OCI-LY1 (cell line): ENCODE results near the gene MAML1.

ENCODE experiments used
- CTCF ChIP-seq: fragments of 200-600 bp; sonication (generic), shearing (Covaris generic); IDR thresholded peaks from 2 replicates; pipeline ENCODE4 v1.5.1; 2017; ENCODE audit warnings: mild to moderate bottlenecking, antibody characterized with exemption, low read length, moderate library complexity, mixed read lengths
- EZH2 ChIP-seq: fragments of 200-600 bp; sonication (generic), shearing (Covaris generic); IDR thresholded peaks from 2 replicates; pipeline ENCODE4 v1.8.0; 2017; ENCODE audit warnings: borderline replicate concordance, mixed run types, mild to moderate bottlenecking, antibody characterized with exemption, low read length, moderate library complexity, mixed read lengths

GRCh38 chr5:179774442-179774841 lies 41.8 kb downstream of the MAML1 start:
- TF ChIP-seq CTCF (no peak), EZH2 (no peak)
